ENCODE results near the gene ST6GALNAC6. TPM values are rescaled to one million over a fixed set of nuclear protein-coding genes. Genes with fewer than 3 reads are reported as not detected.

ST6GALNAC6 gene
- total and polyA plus RNA-seq, 4 donors: 22.5 to 40.4 (median 32.3) TPM

GRCh38 chr9:127927201-127927987 is 28.0 kb upstream of the ST6GALNAC6 start:
- Histone ChIP-seq H3K36me3 (ENCODE audit: control insufficient read depth in 4 of 4, insufficient read depth in 3 of 4, low read depth in 1 of 4, low read length in 3 of 4) (no peaks in the 10 kb centered on the region), H3K9me3 (ENCODE audit: control insufficient read depth in 4 of 4, low read length in 3 of 4) (no peaks in the 10 kb centered on the region), H3K27ac (ENCODE audit: low read depth in 1 of 2, low read length in 2 of 2) (no peak overlapping the region), H3K27me3 (ENCODE audit: control insufficient read depth in 4 of 4, insufficient read depth in 4 of 4, low read length in 3 of 4) (peaks cover 0 to 7% (median 0%) of the 10 kb centered on the region in 4 donors), H3K4me1 (ENCODE audit: control insufficient read depth in 4 of 4, insufficient read depth in 4 of 4, low read length in 3 of 4) (peaks cover 0 to 17% (median 6%) of the 10 kb centered on the region in 4 donors), H3K4me3 (ENCODE audit: low read depth in 1 of 3, low read length in 3 of 3) (no peak overlapping the region), H3K9ac (ENCODE audit: low read depth in 1 of 2, low read length in 2 of 2) (no peak overlapping the region)
- peak; percentile 81 for DNase-seq (ENCODE audit: low spot score)
- TF ChIP-seq YY1 (IDR thresholded peaks at IDR 0.05): no peak
- no peak for TF ChIP-seq CTCF (IDR thresholded peaks at IDR 0.05; ENCODE audit: low read depth, low read length, missing input control)
- no peak for TF ChIP-seq MAX (IDR thresholded peaks at IDR 0.05)
- TF ChIP-seq HNF4G (IDR thresholded peaks at IDR 0.05): no peak
- 6% methylated on average over 56 of the region's 56 CpGs for WGBS

GRCh38 chr9:127926906-127927200 is 27.4 kb upstream of the ST6GALNAC6 start:
- no peaks in the 10 kb centered on the region for H3K9me3 ChIP-seq (ENCODE audit: control insufficient read depth in 4 of 4, low read length in 3 of 4)
- 15% methylated on average over 19 of the region's 19 CpGs for WGBS
- no peaks in the 10 kb centered on the region for H3K36me3 ChIP-seq (ENCODE audit: control insufficient read depth in 4 of 4, insufficient read depth in 3 of 4, low read depth in 1 of 4, low read length in 3 of 4)
- DNase-seq (ENCODE audit: low spot score): no peak
- H3K4me3 ChIP-seq (ENCODE audit: low read depth in 1 of 3, low read length in 3 of 3): no peak overlapping the region
- TF ChIP-seq YY1 (IDR thresholded peaks at IDR 0.05): no peak
- TF ChIP-seq HNF4G (IDR thresholded peaks at IDR 0.05): no peak
- no peak for TF ChIP-seq SP1 (IDR thresholded peaks at IDR 0.05)
- TF ChIP-seq GABPA (IDR thresholded peaks at IDR 0.05 in 1 of 2, conservative IDR thresholded peaks at IDR 0.05 in 1 of 2): no peak
- TF ChIP-seq EGR1 (IDR thresholded peaks at IDR 0.05; ENCODE audit: low read depth in 2 of 2): no peak
- no peak for TF ChIP-seq NR2F2 (IDR thresholded peaks at IDR 0.05)
- no peak for TF ChIP-seq RXRA (IDR thresholded peaks at IDR 0.05)
- no peak for TF ChIP-seq RAD21 (IDR thresholded peaks at IDR 0.05)
- TF ChIP-seq CTCF (IDR thresholded peaks at IDR 0.05; ENCODE audit: low read depth, low read length, missing input control): no peak
- no peak overlapping the region for H3K27ac ChIP-seq (ENCODE audit: low read depth in 1 of 2, low read length in 2 of 2)
- peaks cover 0 to 7% (median 0%) of the 10 kb centered on the region in 4 donors for H3K27me3 ChIP-seq (ENCODE audit: control insufficient read depth in 4 of 4, insufficient read depth in 4 of 4, low read length in 3 of 4)
- peaks cover 0 to 21% (median 7%) of the 10 kb centered on the region in 4 donors for H3K4me1 ChIP-seq (ENCODE audit: control insufficient read depth in 4 of 4, insufficient read depth in 4 of 4, low read length in 3 of 4)
- no peak overlapping the region for H3K9ac ChIP-seq (ENCODE audit: low read depth in 1 of 2, low read length in 2 of 2)
